HCT116 (cell line): ENCODE data around the gene HSPA12B. TPM values are rescaled to one million over a fixed set of nuclear protein-coding genes. Genes with fewer than 3 reads are reported as not detected.

Experiments
- ATAC-seq: fragments of 200-7000 bp; cut with Tn5 transposase; 2 replicates; pipeline ENCODE4 v1.9.1; 2020; ENCODE audit warnings: mild to moderate bottlenecking, moderate library complexity
- BruUV-seq: library from RNA; stranded (reverse); fragments of 400-500 nt; replicated peaks from 2 replicates; lab custom pipeline; 2021; lab: Mats Ljungman, UMichigan
- CTCF ChIA-PET: fragments of 300-600 bp; sonication (Branson Sonifier 250); formaldehyde crosslinking; loops from one replicate; lab custom pipeline; 2021; ENCODE audit warnings: antibody characterized with exemption; lab: Charles Lee
- POLR2A ChIA-PET: fragments of 300-600, 350-600 bp; sonication (Branson Sonifier 250); formaldehyde crosslinking; loops from one replicate; lab custom pipeline; 2021; ENCODE audit warnings: antibody characterized with exemption; lab: Charles Lee
- RAD21 ChIA-PET, 2 experiments: fragments of 300-600 bp; sonication (Branson Sonifier 250); formaldehyde crosslinking; loops; one replicate each; lab custom pipeline; 2023; ENCODE audit warnings: low total read pairs in 2 of 2; ENCODE audit not compliant: uncharacterized antibody in 2 of 2, unreplicated experiment in 2 of 2, low non-redundant PET in 1 of 2; lab: Charles Lee
- DNase-seq: peaks from one replicate; pipeline ENCODE4 v3.0.0-alpha.2; 2010; ENCODE audit warnings: low read depth, low spot score
- H2AFZ ChIP-seq: fragments of 200-600 bp; shearing (Covaris generic), sonication (generic); 2 replicates; pipeline ENCODE4 v1.6.1; 2017; ENCODE audit warnings: low read depth, mixed run types, mixed read lengths, antibody characterized with exemption, low read length; ENCODE audit not compliant: poor library complexity, severe bottlenecking
- H3K27ac ChIP-seq: 2 replicates; pipeline ENCODE4 v1.5.1; 2012; ENCODE audit warnings: low read depth, low read length
- H3K27me3 ChIP-seq: fragments of 200-600 bp; sonication (generic); 2 replicates; pipeline ENCODE4 v1.6.1; 2016; ENCODE audit warnings: mixed run types, low read length, mixed read lengths; ENCODE audit not compliant: insufficient read depth
- H3K36me3 ChIP-seq, 2 experiments: fragments of 200-500 bp in 1 of 2; fragments of 200-600 bp in 1 of 2; sonication (Bioruptor generic) in 1 of 2; sonication (generic) in 1 of 2; 2 replicates each; pipeline versions ENCODE4 v1.5.1 to v1.6.1; 2014 to 2016; ENCODE audit warnings: low read length in 2 of 2, inconsistent platforms in 1 of 2, mixed read lengths in 1 of 2, mixed run types in 1 of 2; ENCODE audit not compliant: insufficient read depth in 2 of 2, control insufficient read depth in 1 of 2
- H3K4me1 ChIP-seq, 2 experiments: fragments of 200-600 bp in 1 of 2; sonication (generic) in 1 of 2; 2 replicates each; pipeline versions ENCODE4 v1.5.1 to v1.6.1; 2012 to 2017; ENCODE audit warnings: low read length in 2 of 2, inconsistent platforms in 1 of 2, mild to moderate bottlenecking in 1 of 2, mixed read lengths in 1 of 2, mixed run types in 1 of 2, moderate library complexity in 1 of 2; ENCODE audit not compliant: insufficient read depth in 2 of 2, control insufficient read depth in 1 of 2
- H3K4me2 ChIP-seq: fragments of 200-600 bp; sonication (generic); 2 replicates; pipeline ENCODE4 v1.6.1; 2017; ENCODE audit warnings: mixed run types, low read length, mixed read lengths
- H3K4me3 ChIP-seq, 2 experiments: fragments of 200-600 bp in 1 of 2; sonication (generic) in 1 of 2; replicated peaks in 1 of 2; 2 replicates each; pipeline ENCODE4 v1.5.1; 2011 to 2016; ENCODE audit warnings: low read length in 2 of 2, control low read depth in 1 of 2, low read depth in 1 of 2, mild to moderate bottlenecking in 1 of 2, mixed read lengths in 1 of 2, mixed run types in 1 of 2
- H3K79me2 ChIP-seq: fragments of 200-600 bp; sonication (generic); 2 replicates; pipeline ENCODE4 v1.6.1; 2017; ENCODE audit warnings: mild to moderate bottlenecking, mixed run types, low read length, moderate library complexity, mixed read lengths; ENCODE audit not compliant: insufficient read depth
- H3K9ac ChIP-seq: fragments of 200-600 bp; sonication (generic); 2 replicates; pipeline ENCODE4 v1.6.1; 2016; ENCODE audit warnings: low read length, mixed read lengths
- H3K9me2 ChIP-seq: fragments of 200-600 bp; sonication (generic), shearing (Covaris generic); 2 replicates; pipeline ENCODE4 v1.6.1; 2017; ENCODE audit warnings: mixed run types, mild to moderate bottlenecking, moderate library complexity; ENCODE audit not compliant: insufficient read depth
- H3K9me3 ChIP-seq, 2 experiments: fragments of 200-500 bp in 1 of 2; fragments of 200-600 bp in 1 of 2; sonication (Bioruptor generic) in 1 of 2; sonication (generic) in 1 of 2; 2 replicates each; pipeline ENCODE4 v1.6.1; 2014 to 2017; ENCODE audit warnings: low read length in 2 of 2, mixed read lengths in 2 of 2, inconsistent platforms in 1 of 2, low read depth in 1 of 2, mild to moderate bottlenecking in 1 of 2, mixed run types in 1 of 2, moderate library complexity in 1 of 2; ENCODE audit not compliant: control insufficient read depth in 1 of 2, insufficient read depth in 1 of 2
- H4K20me1 ChIP-seq: fragments of 200-600 bp; sonication (generic), shearing (Covaris generic); 2 replicates; pipeline ENCODE4 v1.6.1; 2017; ENCODE audit warnings: mixed run types, mild to moderate bottlenecking, moderate library complexity; ENCODE audit not compliant: insufficient read depth
- CTCF ChIP-seq, 3 experiments: fragments of 200-600 bp in 1 of 3; sonication (generic) in 1 of 3; IDR thresholded peaks in 2 of 3; conservative IDR thresholded peaks in 1 of 3; 2 replicates each; pipeline ENCODE4 v1.5.1; 2012 to 2017; ENCODE audit warnings: low read depth in 2 of 3, low read length in 2 of 3, antibody characterized with exemption in 1 of 3, borderline replicate concordance in 1 of 3, control low read depth in 1 of 3, mild to moderate bottlenecking in 1 of 3, mixed read lengths in 1 of 3, mixed run types in 1 of 3, moderate library complexity in 1 of 3; ENCODE audit not compliant: insufficient read depth in 1 of 3
- EGR1 ChIP-seq: IDR thresholded peaks from 2 replicates; pipeline ENCODE4 v1.6.1; 2012; ENCODE audit warnings: low read depth
- MAX ChIP-seq: IDR thresholded peaks from 2 replicates; pipeline ENCODE4 v1.6.1; 2012
- POLR2A ChIP-seq: IDR thresholded peaks from 2 replicates; pipeline ENCODE4 v1.7.0; 2011; ENCODE audit warnings: borderline replicate concordance; ENCODE audit not compliant: insufficient read depth, insufficient read length; ENCODE audit errors: extremely low read depth
- SRF ChIP-seq: IDR thresholded peaks from 2 replicates; pipeline ENCODE4 v1.6.1; 2012; ENCODE audit warnings: low read depth
- intact Hi-C: fragments of 100-400 bp; cut with micrococcal nuclease; formaldehyde crosslinking; loops from 2 replicates; pipeline ENCODE4 v1.10.0; 2022
- total RNA-seq: library from RNA; stranded (reverse); gene quantifications from one replicate; pipeline ENCODE4 v1.2.1, GENCODE V29; 2021; ENCODE audit not compliant: unreplicated experiment

HSPA12B gene
- total RNA-seq, 1 experiment from 2014 or later, result not detected

GRCh38 chr20:3749689-3750531 is 17.4 kb downstream of the HSPA12B start:
- Histone ChIP-seq H3K4me2 (no peak overlapping the region), H3K27me3 (no peaks in the 10 kb centered on the region), H3K79me2 (no peaks in the 10 kb centered on the region), H2AFZ (no peak overlapping the region), H3K36me3 (peaks cover 4 to 8% of the 10 kb centered on the region in 2 experiments; a peak in 3 of 4 replicates), H3K4me3 (no peak overlapping the region), H3K4me1 (peaks cover 3 to 15% of the 10 kb centered on the region in 2 experiments; a peak in 3 of 4 replicates), H4K20me1 (no peaks in the 10 kb centered on the region), H3K27ac (no peak overlapping the region), H3K9me2 (no peaks in the 10 kb centered on the region), H3K9ac (no peak overlapping the region), H3K9me3 (no peaks in the 10 kb centered on the region)
- TF ChIP-seq EGR1 (no peak), SRF (no peak), MAX (no peak), POLR2A (no peak), CTCF (IDR thresholded peaks at IDR 0.05 in 2 of 3, conservative IDR thresholded peaks at IDR 0.05 in 1 of 3; ENCODE audit: borderline replicate concordance in 1 of 3, insufficient read depth in 1 of 3, low read depth in 2 of 3, low read length in 2 of 3) (peak; percentile 75 to 92 (median 91))
- ChIA-PET POLR2A (no interaction called here), CTCF (interaction anchor here (0.6 to 3.8 kb wide), 5 partner anchors 18 to 69 kb away, joined by 3 to 9 read pairs (median 5); partner anchors contain the start of gene ADISSP), RAD21 (interaction anchor here in 1 of 2 experiments (0.9 to 1.0 kb wide), 2 partner anchors 33 to 34 kb away, joined by 3 read pairs; no protein-coding TSS in a partner anchor)
- no TSS peak for BruUV-seq
- intact Hi-C loops, result no loop called here
- DNase-seq (no peak), ATAC-seq (peak; percentile 70)
